ENCODE data around the gene BABAM1. TPM values are rescaled to one million over a fixed set of nuclear protein-coding genes. Genes with fewer than 3 reads are reported as not detected.

BABAM1 gene
- total RNA-seq, 1 experiment from 2014 or later, result 83.9 TPM

GRCh38 chr19:17324357-17325114, 57.3 kb downstream of the BABAM1 start:
- no peaks in the 10 kb centered on the region for H4K20me1 ChIP-seq (ENCODE audit: insufficient read depth, low read depth, low read length)
- no peaks in the 10 kb centered on the region for H3K79me2 ChIP-seq (ENCODE audit: low read length)
- H3K4me3 ChIP-seq (ENCODE audit: low read length), result no peak overlapping the region
- H3K9me3 ChIP-seq (ENCODE audit: low read length), result no peaks in the 10 kb centered on the region
- no peaks in the 10 kb centered on the region for H3K9me2 ChIP-seq (replicated peaks; ENCODE audit: insufficient read depth, low read length)
- H3K4me1 ChIP-seq (ENCODE audit: low read length), result no peaks in the 10 kb centered on the region
- H2AFZ ChIP-seq (ENCODE audit: low read length), result no peak overlapping the region
- no peaks in the 10 kb centered on the region for H3K27me3 ChIP-seq (ENCODE audit: low read length)
- no peak overlapping the region for H3K9ac ChIP-seq (ENCODE audit: low read length)
- H3K4me2 ChIP-seq (ENCODE audit: low read depth, low read length, poor library complexity, severe bottlenecking), result no peak overlapping the region
- DNase-seq, result no peak
- H3K27ac ChIP-seq (ENCODE audit: low read length), result no peak overlapping the region
- no peaks in the 10 kb centered on the region for H3K36me3 ChIP-seq (ENCODE audit: insufficient read depth, low read length)

GRCh38 chr19:17325133-17325532, 57.9 kb downstream of the BABAM1 start:
- DNase-seq, result no peak
- H3K27me3 ChIP-seq (ENCODE audit: low read length), result no peaks in the 10 kb centered on the region
- no peaks in the 10 kb centered on the region for H3K79me2 ChIP-seq (ENCODE audit: low read length)
- H3K4me1 ChIP-seq (ENCODE audit: low read length), result no peaks in the 10 kb centered on the region
- no peak overlapping the region for H2AFZ ChIP-seq (ENCODE audit: low read length)
- no peaks in the 10 kb centered on the region for H4K20me1 ChIP-seq (ENCODE audit: insufficient read depth, low read depth, low read length)
- H3K9me3 ChIP-seq (ENCODE audit: low read length), result no peaks in the 10 kb centered on the region
- H3K9ac ChIP-seq (ENCODE audit: low read length), result no peak overlapping the region
- H3K36me3 ChIP-seq (ENCODE audit: insufficient read depth, low read length), result no peaks in the 10 kb centered on the region
- H3K4me3 ChIP-seq (ENCODE audit: low read length), result no peak overlapping the region
- H3K9me2 ChIP-seq (replicated peaks; ENCODE audit: insufficient read depth, low read length), result no peaks in the 10 kb centered on the region
- no peak overlapping the region for H3K4me2 ChIP-seq (ENCODE audit: low read depth, low read length, poor library complexity, severe bottlenecking)
- no peak overlapping the region for H3K27ac ChIP-seq (ENCODE audit: low read length)

DNA sequence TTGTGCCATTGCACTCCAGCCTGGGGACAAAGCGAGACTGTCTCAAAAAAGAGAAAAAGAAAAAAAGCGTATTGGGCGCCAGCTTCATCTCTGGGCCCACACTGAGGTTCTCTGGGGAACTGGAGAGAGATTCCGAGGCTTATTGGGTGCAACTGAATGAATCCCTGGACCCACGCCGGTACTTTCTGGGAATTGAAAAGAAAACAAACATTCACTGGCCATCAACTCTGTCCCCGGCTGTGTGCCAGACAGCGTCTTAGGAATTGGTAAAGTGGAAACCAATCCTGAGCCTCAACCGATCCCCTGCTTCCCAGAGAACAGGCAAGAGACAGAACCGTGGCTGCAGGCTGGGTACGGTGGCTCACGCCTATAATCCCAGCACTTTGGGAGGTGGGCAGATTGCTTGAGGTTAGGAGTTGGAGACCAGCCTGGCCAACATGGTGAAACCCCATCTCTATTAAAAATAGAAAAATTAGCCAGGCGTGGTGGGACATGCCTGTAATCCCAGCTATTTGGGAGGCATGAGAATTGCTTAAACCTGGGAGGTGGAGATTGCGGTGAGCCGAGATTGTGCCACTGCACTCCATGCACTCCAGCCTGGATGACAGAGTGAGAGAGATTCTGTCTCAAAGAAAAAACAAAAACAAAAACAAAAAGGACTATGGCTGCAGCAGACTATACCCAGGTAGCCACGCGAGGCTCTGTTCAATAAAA, 58.8 kb downstream of the BABAM1 start:
- Histone ChIP-seq H3K27ac (ENCODE audit: low read length) (no peak overlapping the region), H3K9ac (ENCODE audit: low read length) (no peak overlapping the region), H3K4me1 (ENCODE audit: low read length) (no peaks in the 10 kb centered on the region), H3K27me3 (ENCODE audit: low read length) (no peaks in the 10 kb centered on the region), H2AFZ (ENCODE audit: low read length) (no peak overlapping the region), H3K9me2 (replicated peaks; ENCODE audit: insufficient read depth, low read length) (no peaks in the 10 kb centered on the region), H3K36me3 (ENCODE audit: insufficient read depth, low read length) (no peaks in the 10 kb centered on the region), H4K20me1 (ENCODE audit: insufficient read depth, low read depth, low read length) (no peaks in the 10 kb centered on the region), H3K9me3 (ENCODE audit: low read length) (no peaks in the 10 kb centered on the region), H3K4me2 (ENCODE audit: low read depth, low read length, poor library complexity, severe bottlenecking) (no peak overlapping the region), H3K79me2 (ENCODE audit: low read length) (no peaks in the 10 kb centered on the region), H3K4me3 (ENCODE audit: low read length) (no peak overlapping the region)
- DNase-seq, result no peak

DNA sequence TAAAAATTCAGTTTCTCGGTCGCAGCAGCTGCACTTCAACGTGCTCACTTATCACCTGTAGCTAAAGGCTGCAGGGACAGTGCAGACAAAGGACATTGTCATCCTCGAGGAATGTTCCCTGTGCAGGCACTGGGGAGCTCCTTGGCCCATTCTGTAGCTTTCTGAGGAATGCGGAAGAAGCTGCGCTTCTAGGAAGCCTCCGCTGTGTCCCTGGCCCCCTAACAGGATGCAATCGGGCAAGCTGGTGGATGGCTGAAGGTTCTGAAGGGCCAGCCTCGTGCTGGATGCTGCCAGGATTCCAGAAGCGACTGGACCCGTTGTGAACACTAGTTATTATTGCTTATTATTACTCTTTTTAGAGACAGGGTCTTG, 59.3 kb downstream of the BABAM1 start:
- Histone ChIP-seq H3K27me3 (ENCODE audit: low read length) (no peaks in the 10 kb centered on the region), H4K20me1 (ENCODE audit: insufficient read depth, low read depth, low read length) (no peaks in the 10 kb centered on the region), H3K36me3 (ENCODE audit: insufficient read depth, low read length) (no peaks in the 10 kb centered on the region), H3K27ac (ENCODE audit: low read length) (no peak overlapping the region), H3K9me2 (replicated peaks; ENCODE audit: insufficient read depth, low read length) (no peaks in the 10 kb centered on the region), H3K4me1 (ENCODE audit: low read length) (no peaks in the 10 kb centered on the region), H2AFZ (ENCODE audit: low read length) (no peak overlapping the region), H3K4me2 (ENCODE audit: low read depth, low read length, poor library complexity, severe bottlenecking) (no peak overlapping the region), H3K9ac (ENCODE audit: low read length) (no peak overlapping the region), H3K9me3 (ENCODE audit: low read length) (no peaks in the 10 kb centered on the region), H3K4me3 (ENCODE audit: low read length) (no peak overlapping the region), H3K79me2 (ENCODE audit: low read length) (no peaks in the 10 kb centered on the region)
- DNase-seq, result no peak

DNA sequence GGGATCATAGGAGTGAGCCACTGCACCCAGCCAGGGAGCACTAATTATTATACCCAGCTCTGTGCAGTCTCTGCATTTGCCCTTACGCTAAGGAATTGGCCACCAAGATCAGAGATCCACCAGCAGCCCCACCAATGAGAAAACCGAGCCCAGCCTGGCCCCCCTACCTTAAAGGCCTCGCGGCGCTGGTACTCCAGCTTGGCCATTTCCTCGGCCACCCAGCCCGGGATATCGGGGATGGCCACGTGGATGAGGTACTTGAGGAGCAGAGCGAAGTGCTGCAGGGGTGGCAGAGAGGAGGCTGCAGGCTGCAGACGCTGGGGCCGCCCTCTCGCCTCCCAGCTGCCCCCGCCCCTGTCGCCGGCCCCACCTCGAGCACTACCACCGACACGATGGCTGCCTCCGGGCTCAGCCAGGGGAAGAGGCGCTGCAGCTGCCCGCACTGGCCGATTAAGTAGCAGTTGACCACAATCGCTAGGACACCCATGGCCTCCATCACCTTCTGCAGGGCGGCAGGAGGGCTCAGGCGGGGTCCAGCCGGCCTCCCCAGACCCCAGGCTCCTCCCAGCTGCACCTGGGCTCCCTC, 59.9 kb downstream of the BABAM1 start:
- no peak for DNase-seq
- Histone ChIP-seq H3K27ac (ENCODE audit: low read length) (no peak overlapping the region), H3K36me3 (ENCODE audit: insufficient read depth, low read length) (no peaks in the 10 kb centered on the region), H3K9me2 (replicated peaks; ENCODE audit: insufficient read depth, low read length) (no peaks in the 10 kb centered on the region), H2AFZ (ENCODE audit: low read length) (no peak overlapping the region), H3K79me2 (ENCODE audit: low read length) (no peaks in the 10 kb centered on the region), H3K4me1 (ENCODE audit: low read length) (no peaks in the 10 kb centered on the region), H3K4me2 (ENCODE audit: low read depth, low read length, poor library complexity, severe bottlenecking) (no peak overlapping the region), H3K9me3 (ENCODE audit: low read length) (no peaks in the 10 kb centered on the region), H3K4me3 (ENCODE audit: low read length) (no peak overlapping the region), H3K27me3 (ENCODE audit: low read length) (no peaks in the 10 kb centered on the region), H4K20me1 (ENCODE audit: insufficient read depth, low read depth, low read length) (no peaks in the 10 kb centered on the region), H3K9ac (ENCODE audit: low read length) (no peak overlapping the region)

DNA sequence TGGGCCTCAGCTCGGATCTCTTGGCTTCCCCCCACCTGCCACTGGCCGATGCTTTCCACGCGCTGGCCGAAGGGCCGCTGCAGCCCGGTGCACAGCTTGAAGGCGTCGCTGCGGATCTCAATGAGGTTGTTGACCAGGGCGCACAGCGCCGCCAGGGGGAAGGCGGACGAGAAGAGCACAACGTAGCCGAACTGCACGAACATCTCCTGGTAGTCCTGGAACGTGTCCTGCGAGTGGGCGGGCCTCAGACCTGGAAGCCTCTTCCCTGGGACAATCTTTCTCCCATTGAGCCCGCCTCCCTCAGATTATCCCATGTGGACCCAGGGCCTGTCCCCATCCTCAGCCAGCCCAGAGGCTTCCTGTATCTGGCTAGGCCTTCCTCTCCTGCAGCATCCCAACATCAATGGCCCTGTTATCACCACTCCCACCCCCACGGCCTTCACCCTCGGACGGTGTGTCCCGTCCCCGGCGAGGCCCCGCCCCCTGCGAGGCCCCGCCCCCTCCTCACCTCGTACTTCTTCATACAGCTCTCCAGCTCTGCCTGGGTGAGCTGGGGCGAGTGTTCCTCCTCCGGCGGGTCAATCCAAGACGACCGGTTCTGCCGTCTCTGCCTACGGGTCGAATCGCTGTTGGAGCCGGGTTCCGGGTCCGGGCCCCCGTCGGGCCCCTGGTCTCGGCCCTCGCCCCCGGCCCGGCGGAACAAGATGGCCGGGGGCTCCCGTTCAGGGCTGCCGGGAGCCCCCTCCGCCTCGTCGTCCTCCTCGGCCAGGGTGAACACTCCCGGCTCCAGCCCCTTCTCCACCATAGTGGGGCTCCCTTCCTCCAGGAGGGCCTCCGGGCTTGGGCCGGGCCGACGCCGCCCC, 60.6 kb downstream of the BABAM1 start:
- Histone ChIP-seq H2AFZ (ENCODE audit: low read length) (no peak overlapping the region), H3K36me3 (ENCODE audit: insufficient read depth, low read length) (no peaks in the 10 kb centered on the region), H4K20me1 (ENCODE audit: insufficient read depth, low read depth, low read length) (no peaks in the 10 kb centered on the region), H3K27ac (ENCODE audit: low read length) (no peak overlapping the region), H3K4me3 (ENCODE audit: low read length) (no peak overlapping the region), H3K9me2 (replicated peaks; ENCODE audit: insufficient read depth, low read length) (no peaks in the 10 kb centered on the region), H3K4me2 (ENCODE audit: low read depth, low read length, poor library complexity, severe bottlenecking) (peak overlapping the region; percentile 13), H3K9ac (ENCODE audit: low read length) (no peak overlapping the region), H3K4me1 (ENCODE audit: low read length) (no peaks in the 10 kb centered on the region), H3K79me2 (ENCODE audit: low read length) (no peaks in the 10 kb centered on the region), H3K9me3 (ENCODE audit: low read length) (no peaks in the 10 kb centered on the region), H3K27me3 (ENCODE audit: low read length) (no peaks in the 10 kb centered on the region)
- DNase-seq, result peak; percentile 78

All from Karpas-422 (cell line).